A549 (cell line): ENCODE data around the gene ERGIC1.

Experiments
- CHD4 ChIP-seq: fragments of 200-600 bp; sonication (generic); IDR thresholded peaks from 2 replicates; pipeline ENCODE4 v1.6.1; 2016; ENCODE audit warnings: antibody characterized with exemption, mild to moderate bottlenecking, borderline replicate concordance
- EP300 ChIP-seq, 2 experiments: fragments of >200 bp; sonication (Bioruptor Twin); formaldehyde crosslinking; IDR thresholded peaks; 2 replicates in 1 of 2; 3 replicates in 1 of 2; pipeline ENCODE4 v1.6.1; 2016 to 2017
- RAD21 ChIP-seq, 2 experiments: fragments of >200 bp in 1 of 2; sonication (Bioruptor Twin) in 1 of 2; formaldehyde crosslinking in 1 of 2; IDR thresholded peaks in 1 of 2; conservative IDR thresholded peaks in 1 of 2; 2 replicates in 1 of 2; 3 replicates in 1 of 2; pipeline ENCODE4 v1.6.1; 2012 to 2018; ENCODE audit warnings: inconsistent platforms in 1 of 2
- RCOR1 ChIP-seq: fragments of 150-350 bp; IDR thresholded peaks from 2 replicates; pipeline ENCODE4 v1.6.1; 2014; ENCODE audit warnings: antibody characterized with exemption, low read length, low read depth
- RFX5 ChIP-seq: fragments of 450-650 bp; IDR thresholded peaks from 2 replicates; pipeline ENCODE4 v1.7.1; 2014; ENCODE audit warnings: antibody characterized with exemption, mild to moderate bottlenecking, moderate library complexity
- TFCP2L1 ChIP-seq: fragments of 250-450 bp; sonication (Bioruptor Pico); IDR thresholded peaks from 2 replicates; pipeline ENCODE4 v1.5.0; 2021; ENCODE audit warnings: mild to moderate bottlenecking
- TF ChIP-seq, protein P1 (sequence below): fragments of >200 bp; sonication (Bioruptor Twin); formaldehyde crosslinking; IDR thresholded peaks from 3 replicates; pipeline ENCODE4 v1.5.1; 2016
- TF ChIP-seq, protein P2 (sequence below): IDR thresholded peaks from 2 replicates; pipeline ENCODE4 v1.6.1; 2012
- TF ChIP-seq, protein P3 (sequence below): IDR thresholded peaks from 2 replicates; pipeline ENCODE4 v1.6.1; 2012

DNA sequence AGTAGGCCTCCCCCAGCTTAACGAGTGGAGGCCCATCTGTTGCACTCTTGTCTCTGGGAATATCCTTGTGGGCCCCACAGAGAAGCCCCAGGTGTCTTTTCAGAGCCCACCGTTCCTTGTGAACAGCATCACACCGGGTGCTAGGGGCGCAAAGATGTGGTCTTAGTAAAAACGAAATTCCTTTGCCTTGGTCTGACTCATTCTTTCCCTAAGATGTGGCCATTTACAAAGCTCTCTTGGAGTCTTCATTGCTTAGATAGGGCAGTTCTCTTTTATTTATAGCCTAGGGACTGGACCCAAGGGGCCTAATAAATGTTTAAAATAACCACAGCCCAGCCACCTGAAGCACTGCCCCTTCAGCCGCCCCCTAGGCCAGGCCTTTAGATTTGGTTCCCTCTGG, 72.4 kb downstream of the ERGIC1 start:
- TF ChIP-seq RFX5 (no peak), CHD4 (no peak), EP300 (IDR thresholded peaks at IDR 0.05) (no peak), RAD21 (conservative IDR thresholded peaks at IDR 0.05 in 1 of 2, IDR thresholded peaks at IDR 0.05 in 1 of 2) (no peak), TFCP2L1 (CRISPR knock-in tag) (no peak), RCOR1 (no peak)
- TF ChIP-seq, protein P1, sequence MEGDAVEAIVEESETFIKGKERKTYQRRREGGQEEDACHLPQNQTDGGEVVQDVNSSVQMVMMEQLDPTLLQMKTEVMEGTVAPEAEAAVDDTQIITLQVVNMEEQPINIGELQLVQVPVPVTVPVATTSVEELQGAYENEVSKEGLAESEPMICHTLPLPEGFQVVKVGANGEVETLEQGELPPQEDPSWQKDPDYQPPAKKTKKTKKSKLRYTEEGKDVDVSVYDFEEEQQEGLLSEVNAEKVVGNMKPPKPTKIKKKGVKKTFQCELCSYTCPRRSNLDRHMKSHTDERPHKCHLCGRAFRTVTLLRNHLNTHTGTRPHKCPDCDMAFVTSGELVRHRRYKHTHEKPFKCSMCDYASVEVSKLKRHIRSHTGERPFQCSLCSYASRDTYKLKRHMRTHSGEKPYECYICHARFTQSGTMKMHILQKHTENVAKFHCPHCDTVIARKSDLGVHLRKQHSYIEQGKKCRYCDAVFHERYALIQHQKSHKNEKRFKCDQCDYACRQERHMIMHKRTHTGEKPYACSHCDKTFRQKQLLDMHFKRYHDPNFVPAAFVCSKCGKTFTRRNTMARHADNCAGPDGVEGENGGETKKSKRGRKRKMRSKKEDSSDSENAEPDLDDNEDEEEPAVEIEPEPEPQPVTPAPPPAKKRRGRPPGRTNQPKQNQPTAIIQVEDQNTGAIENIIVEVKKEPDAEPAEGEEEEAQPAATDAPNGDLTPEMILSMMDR = no peak
- TF ChIP-seq, protein P2, sequence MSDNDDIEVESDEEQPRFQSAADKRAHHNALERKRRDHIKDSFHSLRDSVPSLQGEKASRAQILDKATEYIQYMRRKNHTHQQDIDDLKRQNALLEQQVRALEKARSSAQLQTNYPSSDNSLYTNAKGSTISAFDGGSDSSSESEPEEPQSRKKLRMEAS = no peak
- TF ChIP-seq, protein P3, sequence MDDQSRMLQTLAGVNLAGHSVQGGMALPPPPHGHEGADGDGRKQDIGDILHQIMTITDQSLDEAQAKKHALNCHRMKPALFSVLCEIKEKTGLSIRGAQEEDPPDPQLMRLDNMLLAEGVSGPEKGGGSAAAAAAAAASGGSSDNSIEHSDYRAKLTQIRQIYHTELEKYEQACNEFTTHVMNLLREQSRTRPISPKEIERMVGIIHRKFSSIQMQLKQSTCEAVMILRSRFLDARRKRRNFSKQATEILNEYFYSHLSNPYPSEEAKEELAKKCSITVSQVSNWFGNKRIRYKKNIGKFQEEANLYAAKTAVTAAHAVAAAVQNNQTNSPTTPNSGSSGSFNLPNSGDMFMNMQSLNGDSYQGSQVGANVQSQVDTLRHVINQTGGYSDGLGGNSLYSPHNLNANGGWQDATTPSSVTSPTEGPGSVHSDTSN = no peak
